ENCODE results near the gene ABLIM2. TPM values are rescaled to one million over a fixed set of nuclear protein-coding genes. Genes with fewer than 3 reads are reported as not detected.

ABLIM2 gene
- total RNA-seq, 1 experiment from 2014 or later = 2.7 TPM

- BruUV-seq (replicated peaks) = no TSS peak
Observed at GRCh38 chr4:8004066-8004465, 154.5 kb downstream of the ABLIM2 start.

GRCh38 chr4:8002525-8003309 is 155.9 kb downstream of the ABLIM2 start:
- Histone ChIP-seq H3K27me3 (replicated peaks; ENCODE audit: insufficient read depth, low read depth, low read length, poor library complexity) (no peaks in the 10 kb centered on the region), H3K4me3 (ENCODE audit: low read depth, low read length, poor library complexity, severe bottlenecking) (no peak overlapping the region), H3K9me3 (ENCODE audit: low read depth, low read length, poor library complexity, severe bottlenecking) (no peaks in the 10 kb centered on the region), H3K4me1 (ENCODE audit: insufficient read depth, low read length, poor library complexity, severe bottlenecking) (no peaks in the 10 kb centered on the region), H3K36me3 (ENCODE audit: insufficient read depth, low read length, poor library complexity, severe bottlenecking) (no peaks in the 10 kb centered on the region), H3K27ac (ENCODE audit: low read depth, low read length, poor library complexity, severe bottlenecking) (no peak overlapping the region)
- ChIA-PET CTCF (no interaction called here), POLR2A (ENCODE audit: low non-redundant PET) (no interaction called here)
- BruUV-seq (replicated peaks) = no TSS peak
- TF ChIP-seq CTCF (conservative IDR thresholded peaks at IDR 0.05; ENCODE audit: low read depth, low read length) (no peak), EZH2 (IDR thresholded peaks at IDR 0.05; ENCODE audit: borderline replicate concordance, low read depth, low read length, poor library complexity, severe bottlenecking) (no peak)
- no peak for DNase-seq (ENCODE audit: low spot score)
- intact Hi-C loops (cut with micrococcal nuclease; ENCODE audit: unreplicated experiment) = no loop called here

More at GRCh38 chr4:8004066-8004465, 154.5 kb downstream of the ABLIM2 start:
- Histone ChIP-seq H3K27me3 (replicated peaks; ENCODE audit: insufficient read depth, low read depth, low read length, poor library complexity) (no peaks in the 10 kb centered on the region), H3K4me1 (ENCODE audit: insufficient read depth, low read length, poor library complexity, severe bottlenecking) (no peaks in the 10 kb centered on the region), H3K9me3 (ENCODE audit: low read depth, low read length, poor library complexity, severe bottlenecking) (no peaks in the 10 kb centered on the region), H3K4me3 (ENCODE audit: low read depth, low read length, poor library complexity, severe bottlenecking) (no peak overlapping the region), H3K36me3 (ENCODE audit: insufficient read depth, low read length, poor library complexity, severe bottlenecking) (no peaks in the 10 kb centered on the region), H3K27ac (ENCODE audit: low read depth, low read length, poor library complexity, severe bottlenecking) (no peak overlapping the region)
- ChIA-PET CTCF (no interaction called here), POLR2A (ENCODE audit: low non-redundant PET) (no interaction called here)
- no peak for DNase-seq (ENCODE audit: low spot score)
- intact Hi-C loops (cut with micrococcal nuclease; ENCODE audit: unreplicated experiment) = no loop called here
- TF ChIP-seq EZH2 (IDR thresholded peaks at IDR 0.05; ENCODE audit: borderline replicate concordance, low read depth, low read length, poor library complexity, severe bottlenecking) (no peak), CTCF (conservative IDR thresholded peaks at IDR 0.05; ENCODE audit: low read depth, low read length) (no peak)

GRCh38 chr4:8001564-8002355 is 156.9 kb downstream of the ABLIM2 start:
- TF ChIP-seq CTCF (conservative IDR thresholded peaks at IDR 0.05; ENCODE audit: low read depth, low read length) (no peak), EZH2 (IDR thresholded peaks at IDR 0.05; ENCODE audit: borderline replicate concordance, low read depth, low read length, poor library complexity, severe bottlenecking) (no peak)
- Histone ChIP-seq H3K27me3 (replicated peaks; ENCODE audit: insufficient read depth, low read depth, low read length, poor library complexity) (no peaks in the 10 kb centered on the region), H3K9me3 (ENCODE audit: low read depth, low read length, poor library complexity, severe bottlenecking) (no peaks in the 10 kb centered on the region), H3K4me3 (ENCODE audit: low read depth, low read length, poor library complexity, severe bottlenecking) (no peak overlapping the region), H3K36me3 (ENCODE audit: insufficient read depth, low read length, poor library complexity, severe bottlenecking) (no peaks in the 10 kb centered on the region), H3K4me1 (ENCODE audit: insufficient read depth, low read length, poor library complexity, severe bottlenecking) (no peaks in the 10 kb centered on the region), H3K27ac (ENCODE audit: low read depth, low read length, poor library complexity, severe bottlenecking) (no peak overlapping the region)
- DNase-seq (ENCODE audit: low spot score) = no peak
- intact Hi-C loops (cut with micrococcal nuclease; ENCODE audit: unreplicated experiment) = no loop called here
- CTCF ChIA-PET = no interaction called here
- POLR2A ChIA-PET (ENCODE audit: low non-redundant PET) = no interaction called here
- no TSS peak for BruUV-seq (replicated peaks)
